ENCODE results near the gene SETD1B.

SETD1B gene

DNA sequence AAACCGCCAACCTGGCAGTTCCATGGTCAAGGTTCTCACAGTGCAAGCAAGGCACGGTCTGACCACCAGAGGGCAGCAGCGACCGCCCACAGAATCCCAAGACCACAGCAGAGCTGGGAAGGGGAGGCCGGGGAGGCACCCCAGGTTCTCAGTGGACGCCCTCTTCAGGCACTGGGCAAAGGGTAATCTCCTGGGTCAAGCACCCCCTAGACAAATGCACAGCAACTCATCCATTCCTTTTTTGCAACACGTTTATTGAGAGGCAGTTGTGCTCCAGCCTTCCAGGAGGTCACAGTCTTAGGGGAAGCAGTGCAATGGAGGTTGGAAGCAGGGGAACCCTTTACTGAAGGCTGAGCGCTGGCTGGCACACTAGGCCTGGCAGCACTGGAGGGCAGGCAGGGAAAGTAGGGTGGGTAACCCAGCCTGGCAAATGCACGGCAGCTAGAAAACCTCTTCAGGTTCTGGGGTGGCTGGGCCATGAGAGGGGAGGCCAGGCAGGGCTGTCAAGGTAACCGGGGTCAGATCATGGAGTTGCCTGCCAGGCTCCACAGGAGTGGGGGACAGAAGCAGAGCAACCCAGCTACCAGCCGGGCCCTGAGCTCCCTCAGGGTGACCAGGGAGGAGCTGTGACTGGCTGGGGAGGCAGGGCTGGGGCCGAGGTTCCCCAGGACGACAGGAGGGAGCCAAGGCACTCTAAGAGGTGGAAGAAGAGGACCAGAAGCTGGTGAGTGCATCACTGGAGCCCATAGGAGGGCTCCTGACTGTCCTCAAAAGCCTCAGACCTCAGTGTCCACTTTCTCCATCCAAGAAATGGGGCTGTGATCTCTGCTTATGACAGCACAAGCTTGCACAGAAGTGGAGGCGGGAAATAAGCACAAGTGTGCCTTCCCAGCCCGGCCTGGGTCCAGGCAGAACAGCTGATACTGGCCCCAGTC is 8.5 kb upstream of the SETD1B start:
- peak; percentile 69 for DNase-seq (ENCODE audit: low read depth)

DNA sequence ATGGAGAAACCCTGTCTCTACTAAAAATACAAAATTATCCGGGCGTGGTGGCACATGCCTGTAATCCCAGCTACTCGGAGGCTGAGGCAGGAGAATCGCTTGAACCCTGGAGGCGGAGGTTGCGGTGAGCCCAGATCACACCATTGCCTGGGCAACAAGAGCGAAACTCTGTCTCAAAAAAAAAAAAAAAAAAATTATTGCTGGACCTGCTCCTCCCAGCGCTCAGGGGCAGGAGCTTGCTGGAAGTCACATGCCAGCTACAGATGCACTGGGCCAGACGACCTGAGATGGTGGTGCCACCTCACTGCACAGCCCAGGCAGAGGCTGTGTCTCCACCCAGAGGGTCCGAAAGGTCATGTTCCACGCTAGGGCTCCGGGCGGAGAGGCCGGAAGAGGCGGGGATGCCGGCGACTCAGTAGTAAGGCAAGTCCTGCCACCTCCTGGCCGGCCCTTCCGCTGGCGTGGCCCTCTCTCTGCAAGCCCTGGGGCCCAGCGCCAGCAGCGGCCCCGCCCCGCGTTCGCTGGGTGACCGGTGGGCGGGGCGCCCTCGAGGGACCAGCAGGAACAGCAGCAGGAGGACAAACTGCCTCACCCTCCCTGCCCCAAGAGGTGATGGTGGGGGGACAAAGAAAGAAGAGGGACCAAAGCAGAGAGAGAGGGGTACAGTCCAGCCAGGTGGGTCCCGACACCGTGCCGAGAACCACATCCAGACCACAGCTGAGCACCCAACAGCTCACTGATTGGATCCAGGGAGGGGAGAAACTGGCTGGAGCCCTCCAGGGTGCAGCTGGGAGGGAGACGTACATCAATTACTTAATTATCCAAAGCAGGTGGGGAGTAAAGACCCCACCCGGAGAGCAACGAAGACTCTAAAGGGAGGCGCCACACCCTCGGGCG is 6.7 kb upstream of the SETD1B start:
- no peak for DNase-seq (ENCODE audit: low read depth)

DNA sequence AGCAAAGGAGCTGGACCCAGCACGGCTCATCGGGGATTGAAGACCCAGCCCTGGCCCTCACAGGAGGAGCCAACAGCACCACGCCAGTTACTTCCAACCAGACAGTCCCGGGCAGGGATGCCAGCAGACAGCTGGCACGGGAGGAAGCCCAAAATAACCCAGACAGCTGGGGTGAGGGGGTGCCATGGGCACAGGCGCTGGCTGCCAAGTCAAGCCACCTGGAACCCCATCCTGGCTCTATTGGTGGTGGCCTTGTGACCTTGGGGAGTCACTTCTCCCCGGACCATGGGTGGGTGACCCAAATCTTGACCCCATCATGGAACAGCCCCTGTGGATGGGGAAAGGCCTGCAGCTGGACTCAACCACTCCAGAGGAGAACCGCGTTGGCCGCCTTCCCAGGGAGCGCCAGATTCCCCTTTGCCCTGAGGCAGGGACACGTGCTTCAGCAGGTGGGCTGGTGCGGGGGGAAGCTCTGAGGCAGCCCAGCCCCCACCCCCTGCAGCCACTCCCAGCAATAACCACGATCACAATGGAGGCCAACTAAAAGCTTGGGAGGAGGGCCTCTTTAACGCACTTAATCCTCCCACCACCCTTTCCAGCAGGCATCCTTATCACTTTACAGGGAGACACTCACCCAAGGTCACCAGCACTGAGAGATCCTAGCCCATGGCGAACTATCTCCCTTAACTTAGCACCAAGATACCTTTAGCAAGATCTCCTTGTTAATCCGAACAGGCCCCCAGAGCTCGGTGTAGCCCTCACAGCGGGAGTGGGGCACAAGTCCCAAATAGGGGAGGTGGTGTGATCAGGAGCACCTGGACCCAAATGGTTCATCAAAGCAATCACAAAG is 5.6 kb upstream of the SETD1B start:
- no peak for DNase-seq (ENCODE audit: low read depth)

DNA sequence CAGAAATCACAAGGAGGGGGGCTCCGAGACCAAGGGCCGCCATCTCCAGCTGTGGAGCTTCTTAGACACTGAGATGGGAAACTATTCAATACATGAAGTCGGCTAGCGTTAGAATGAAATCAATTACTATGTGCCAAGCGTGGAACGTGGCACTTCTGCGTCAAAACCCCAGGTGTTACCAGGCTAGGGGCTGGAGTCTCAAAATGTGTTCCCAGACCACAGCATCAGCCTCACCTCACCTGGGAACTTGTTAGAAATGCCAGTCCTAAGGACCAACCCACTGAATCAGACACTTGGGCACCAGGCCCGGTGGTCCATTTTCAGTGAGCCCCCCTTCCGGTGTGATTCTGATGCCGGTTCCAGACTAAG is 5.0 kb upstream of the SETD1B start:
- DNase-seq (ENCODE audit: low read depth) = no peak

DNA sequence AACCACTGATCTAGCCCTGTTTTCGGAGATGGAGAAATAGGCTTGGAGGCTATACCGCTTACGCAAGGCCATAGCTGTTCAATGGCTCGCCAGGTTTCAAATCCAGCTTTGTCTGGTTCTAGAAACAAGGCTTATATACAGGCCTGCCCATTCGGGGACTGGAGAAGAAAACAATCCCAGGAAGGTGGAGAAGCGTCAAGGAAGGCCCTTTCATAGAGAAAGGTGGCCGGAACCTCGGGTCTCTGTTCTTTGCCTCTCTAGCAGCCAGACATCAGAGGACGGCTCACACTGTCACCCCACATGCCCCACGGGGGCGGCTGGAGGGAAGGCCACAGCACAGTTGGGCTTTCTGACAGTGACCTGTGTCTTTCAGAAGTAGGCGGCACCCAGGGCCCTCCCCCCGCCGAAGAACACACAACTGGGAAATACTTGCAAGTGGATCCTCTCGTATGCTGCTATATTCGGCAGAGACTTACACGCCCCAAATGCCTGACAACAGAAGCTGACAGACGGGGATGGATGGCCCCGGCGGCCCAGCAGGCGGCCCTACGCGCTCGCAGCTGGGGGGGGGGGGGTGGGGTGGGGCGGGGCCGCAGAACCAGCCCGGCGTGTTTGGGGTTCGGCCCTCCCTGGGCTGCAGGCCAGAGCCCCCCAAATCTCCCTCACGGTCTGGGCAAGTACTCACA is 4.5 kb upstream of the SETD1B start:
- no peak for DNase-seq (ENCODE audit: low read depth)

DNA sequence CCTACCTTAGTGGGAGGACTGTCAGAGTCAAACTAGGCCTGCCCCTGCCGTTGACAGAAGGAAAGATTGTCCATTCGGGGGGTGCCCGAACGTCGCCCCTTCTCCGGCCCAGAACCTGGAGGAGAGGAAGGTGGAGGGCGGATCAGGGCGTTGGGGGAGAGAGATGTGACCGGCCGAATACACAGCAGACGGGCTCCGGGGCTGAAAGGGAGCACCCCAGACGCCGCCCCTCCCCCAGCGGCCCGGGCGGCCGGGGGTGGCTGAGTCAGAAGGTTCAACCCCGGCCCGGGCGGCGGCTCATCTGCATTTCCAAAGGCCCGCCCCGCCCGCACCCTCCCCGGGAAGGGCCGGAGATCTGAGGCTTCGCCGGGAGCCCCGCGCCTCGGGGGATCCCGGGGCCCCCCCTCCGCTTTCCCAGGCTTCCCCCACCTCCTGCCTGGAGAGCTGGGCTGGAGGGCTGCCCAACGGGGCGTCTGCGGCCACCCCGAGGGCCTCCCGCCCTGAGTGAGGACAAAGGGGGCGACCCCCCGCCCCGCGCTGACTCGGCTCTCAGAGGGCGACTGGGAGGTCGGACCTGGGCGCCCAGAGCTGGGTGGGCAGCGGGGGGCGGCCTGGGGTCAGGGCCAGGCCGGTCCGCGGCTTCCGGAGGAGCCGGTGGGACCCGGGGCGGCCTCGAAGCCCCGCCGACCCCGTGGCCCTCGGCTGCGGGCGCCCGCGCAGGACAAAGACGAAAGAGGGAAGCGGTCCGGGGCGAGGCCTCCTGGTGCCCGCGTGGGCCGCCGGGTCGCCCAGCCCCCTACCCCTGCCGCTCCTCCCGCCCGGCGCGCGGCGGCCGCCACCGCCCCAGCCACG is 3.7 kb upstream of the SETD1B start:
- peak; percentile 79 for DNase-seq (ENCODE audit: low read depth)

DNA sequence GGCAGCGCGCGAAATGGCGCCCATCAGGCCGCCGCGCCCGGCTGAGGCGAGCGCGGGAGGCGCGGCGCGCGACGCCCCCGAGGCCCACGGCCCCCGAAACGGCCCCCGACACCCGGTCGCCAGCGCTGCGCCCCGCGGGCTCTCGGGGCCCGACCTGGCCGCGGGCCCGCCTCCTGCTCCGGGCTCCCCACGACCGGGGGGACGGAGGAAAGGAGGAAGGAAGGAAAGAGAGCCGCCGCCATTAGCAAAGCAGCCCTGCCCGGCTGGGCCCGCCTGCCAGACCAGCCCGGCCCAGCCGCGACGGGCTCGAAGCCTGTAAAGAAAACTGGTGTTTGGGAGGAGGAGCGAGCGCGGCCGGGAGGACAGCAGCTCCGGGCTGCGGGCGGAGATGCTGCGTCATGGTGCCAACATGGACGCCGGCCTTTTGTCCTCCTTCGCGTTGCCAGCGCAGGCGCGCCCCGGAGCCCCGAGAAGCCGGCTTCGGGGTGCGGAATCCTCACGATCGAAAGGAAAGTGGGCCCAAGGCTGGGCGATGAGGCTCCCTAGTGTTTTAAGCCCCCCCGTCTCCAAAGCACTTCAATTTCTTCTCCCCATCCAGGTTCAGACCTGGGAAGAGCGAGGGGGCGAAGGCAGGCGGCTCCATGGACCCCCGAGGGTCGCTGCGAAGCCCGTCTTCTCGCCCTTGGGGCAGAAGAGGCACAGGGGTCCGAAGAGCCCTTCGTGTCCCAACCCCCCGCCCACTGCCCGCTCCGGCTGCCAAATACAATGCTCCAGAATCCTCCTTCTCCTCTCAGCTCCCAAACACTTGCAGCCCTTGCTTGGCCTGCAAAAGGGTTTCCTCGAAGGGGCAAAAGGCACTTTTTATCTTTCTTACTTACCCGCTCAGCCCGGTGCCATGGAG is 2.9 kb upstream of the SETD1B start:
- DNase-seq (ENCODE audit: low read depth) = no peak

DNA sequence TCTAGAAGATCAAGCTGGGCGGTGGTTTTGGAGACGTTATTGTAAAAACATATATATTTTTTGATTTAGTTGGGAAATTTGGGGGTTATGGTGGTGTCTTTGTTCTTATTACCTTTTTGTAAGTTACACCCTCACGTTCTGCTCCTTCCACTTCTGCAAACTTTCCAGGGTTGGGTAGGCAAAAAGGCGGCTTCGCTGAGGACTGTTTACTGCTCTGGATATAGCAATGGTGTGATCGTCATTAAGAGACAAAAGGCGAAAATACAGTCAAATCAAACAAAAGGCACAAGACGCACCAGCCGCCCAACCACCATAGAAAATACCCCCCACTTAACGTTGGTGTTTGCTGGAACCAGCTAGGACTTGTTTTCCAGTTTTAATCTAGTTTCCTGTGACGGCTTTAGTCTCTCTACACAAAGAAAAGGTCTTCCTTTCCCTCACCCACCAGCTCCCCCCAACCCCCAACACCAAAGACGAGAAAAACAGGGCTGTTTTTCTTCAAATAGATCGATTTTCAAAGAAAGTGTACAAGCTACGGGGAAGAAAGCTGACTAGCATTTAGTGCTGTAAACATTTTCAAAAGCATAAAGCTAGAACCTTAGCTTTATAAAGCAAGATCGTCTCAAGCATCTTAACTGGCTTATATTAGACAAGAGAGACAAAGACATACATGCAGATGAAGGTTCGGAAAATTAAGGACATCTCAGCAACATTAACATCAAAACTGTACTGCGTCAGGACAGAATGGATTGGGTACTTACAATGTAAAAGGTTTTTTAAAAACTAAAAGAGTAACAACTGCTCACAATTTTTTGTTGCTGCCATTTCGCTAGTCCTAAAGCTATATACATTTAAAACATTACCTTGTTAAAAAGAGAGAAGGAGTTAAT is 2.0 kb upstream of the SETD1B start:
- no peak for DNase-seq (ENCODE audit: low read depth)

DNA sequence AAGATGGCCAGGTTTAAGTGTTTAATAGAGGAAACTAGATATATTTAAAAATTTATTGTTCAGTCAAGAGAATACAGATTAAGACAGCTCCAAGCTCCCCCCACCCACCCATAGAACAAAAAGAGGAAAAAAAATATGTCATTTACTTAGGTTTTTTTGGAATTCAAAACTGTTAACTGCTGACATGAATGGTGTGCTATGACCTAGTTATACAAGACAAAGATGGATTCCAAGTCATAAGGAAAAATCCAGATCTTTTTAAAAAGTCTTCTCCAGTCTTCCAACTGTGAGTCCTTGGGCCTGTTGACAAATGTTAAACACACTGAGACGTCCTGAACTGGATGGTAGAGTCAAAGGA is 1.3 kb upstream of the SETD1B start:
- no peak for DNase-seq (ENCODE audit: low read depth)

DNA sequence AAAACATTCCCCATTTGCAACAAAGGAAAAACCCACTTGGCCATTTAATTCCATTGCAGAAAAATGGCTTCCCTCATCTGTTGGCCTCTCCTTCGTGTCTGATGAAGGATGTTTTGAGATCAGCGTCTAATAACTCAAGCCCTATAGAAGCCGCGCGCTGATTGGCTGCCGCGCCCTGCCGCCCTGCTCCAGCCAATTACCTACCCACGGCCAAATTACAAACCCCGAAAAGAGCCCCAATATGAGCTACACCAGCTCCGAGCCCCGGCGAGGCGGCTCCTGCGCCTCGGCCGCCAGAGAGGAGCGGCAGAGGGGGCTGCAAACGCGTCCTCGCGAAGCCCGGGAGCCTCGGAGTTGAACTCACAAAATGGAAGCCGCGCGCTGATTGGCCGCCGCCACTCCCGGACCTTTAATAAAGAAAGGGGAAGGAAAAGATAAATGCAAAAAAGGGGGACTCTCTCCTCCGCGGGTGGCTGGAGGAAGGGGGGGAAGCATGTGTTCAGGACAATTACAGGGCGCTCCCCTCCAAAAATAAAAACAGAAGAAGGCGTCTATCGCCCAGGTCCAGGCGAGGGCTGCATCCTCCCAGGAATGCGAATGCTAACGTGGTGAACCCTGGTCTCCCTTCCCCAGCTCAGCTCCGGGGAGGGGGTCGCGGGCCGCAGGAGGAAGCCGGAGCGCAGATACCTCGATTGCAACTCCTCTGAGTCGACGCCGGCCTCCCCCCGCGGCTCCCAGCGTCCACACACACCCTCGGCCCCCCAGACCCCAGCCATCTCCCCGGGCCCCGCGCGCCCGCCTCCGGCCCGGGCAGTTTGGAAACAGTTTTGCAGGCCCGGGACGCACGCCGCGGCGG is 738 bp upstream of the SETD1B start:
- peak; percentile 79 for DNase-seq (ENCODE audit: low read depth)

DNA sequence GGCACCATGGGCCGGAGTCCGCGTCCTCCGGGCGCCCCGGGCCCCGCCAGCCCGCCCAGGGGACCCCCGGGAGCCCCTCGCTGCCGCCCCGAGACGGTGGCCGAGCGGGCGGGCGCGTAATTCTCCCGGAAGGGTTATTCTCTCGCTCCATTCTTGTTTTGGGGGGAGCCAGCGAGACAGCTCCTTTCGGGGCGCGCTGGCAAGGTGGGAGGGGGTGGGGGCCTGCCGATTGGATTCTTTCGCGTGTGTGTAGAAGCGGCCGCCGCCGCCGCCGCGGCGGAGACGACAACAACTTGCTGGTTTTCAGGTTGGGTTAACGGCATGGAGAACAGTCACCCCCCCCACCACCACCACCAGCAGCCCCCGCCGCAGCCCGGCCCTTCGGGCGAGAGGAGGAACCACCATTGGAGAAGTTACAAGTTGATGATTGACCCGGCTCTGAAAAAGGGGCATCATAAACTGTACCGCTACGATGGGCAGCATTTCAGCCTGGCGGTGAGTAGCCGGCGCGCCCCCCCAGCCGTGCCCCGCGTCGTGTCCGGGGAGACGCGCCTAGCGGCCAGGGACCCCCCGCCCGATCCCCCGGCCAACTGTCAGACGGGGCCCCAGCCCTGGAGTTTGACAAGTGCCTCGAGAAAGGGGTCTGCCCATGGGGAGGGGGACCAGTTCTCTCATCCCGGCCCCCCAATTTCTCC is 755 bp downstream of the SETD1B start:
- no peak for DNase-seq (ENCODE audit: low read depth)

DNA sequence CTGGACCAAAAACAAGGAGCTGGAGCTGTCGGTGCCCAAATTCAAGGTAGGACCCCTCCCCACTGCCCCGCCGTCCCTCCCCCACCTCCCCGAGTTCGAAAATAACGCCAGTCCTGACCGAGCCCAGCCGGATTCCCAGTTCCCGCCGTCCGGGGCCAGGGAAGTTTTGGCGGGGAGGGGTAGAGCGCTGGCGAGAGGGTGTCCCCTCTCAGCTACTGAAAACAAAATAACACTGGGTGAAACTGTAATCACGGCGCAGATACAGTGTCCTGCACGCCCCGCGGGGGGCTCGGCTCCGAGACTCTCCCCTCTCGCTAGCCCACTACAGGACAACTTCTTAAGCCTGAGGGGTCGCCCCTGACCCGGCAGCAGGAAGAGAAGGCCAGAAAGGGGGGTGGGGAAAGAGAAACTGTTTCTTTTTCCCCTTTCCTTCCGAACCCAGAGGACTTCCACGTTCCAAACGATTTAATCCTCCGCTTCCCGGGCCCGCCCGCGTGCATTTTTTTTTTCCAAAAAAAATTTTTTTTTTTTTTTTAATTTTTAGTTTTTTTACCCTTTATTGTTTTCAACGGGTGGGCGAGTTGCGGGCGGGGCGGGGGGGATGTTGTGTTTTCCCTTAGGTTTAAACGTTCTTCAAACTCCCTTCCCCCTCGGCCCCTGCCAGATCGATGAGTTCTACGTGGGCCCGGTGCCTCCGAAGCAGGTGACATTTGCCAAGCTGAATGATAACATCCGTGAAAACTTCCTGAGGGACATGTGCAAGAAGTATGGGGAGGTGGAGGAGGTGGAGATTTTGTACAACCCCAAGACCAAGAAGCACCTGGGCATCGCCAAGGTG is 1.6 kb downstream of the SETD1B start:
- no peak for DNase-seq (ENCODE audit: low read depth)

DNA sequence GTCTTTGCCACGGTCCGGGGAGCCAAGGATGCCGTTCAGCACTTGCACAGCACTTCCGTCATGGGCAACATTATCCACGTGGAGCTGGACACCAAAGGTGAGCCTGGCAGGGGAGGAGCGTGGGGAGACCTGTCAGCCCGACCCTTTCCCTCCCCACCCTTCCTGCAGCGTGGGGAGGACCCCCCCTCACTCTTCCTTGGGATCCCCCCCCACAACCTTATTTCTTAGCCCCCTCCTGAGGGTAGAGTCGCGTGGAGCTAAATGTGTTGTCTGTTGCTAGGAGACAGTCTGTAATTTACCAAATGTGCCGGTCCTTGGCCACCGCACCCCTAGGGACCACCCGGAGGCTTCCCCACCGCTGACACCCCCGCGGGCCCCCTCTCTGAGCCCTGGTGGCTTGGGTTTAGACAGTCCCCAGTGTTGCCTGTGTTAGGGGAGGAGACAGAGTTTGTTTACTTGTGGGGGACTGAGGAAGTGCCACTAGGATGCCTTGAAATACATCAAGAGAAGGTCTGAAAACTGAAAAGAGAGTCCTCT is 2.3 kb downstream of the SETD1B start:
- no peak for DNase-seq (ENCODE audit: low read depth)

DNA sequence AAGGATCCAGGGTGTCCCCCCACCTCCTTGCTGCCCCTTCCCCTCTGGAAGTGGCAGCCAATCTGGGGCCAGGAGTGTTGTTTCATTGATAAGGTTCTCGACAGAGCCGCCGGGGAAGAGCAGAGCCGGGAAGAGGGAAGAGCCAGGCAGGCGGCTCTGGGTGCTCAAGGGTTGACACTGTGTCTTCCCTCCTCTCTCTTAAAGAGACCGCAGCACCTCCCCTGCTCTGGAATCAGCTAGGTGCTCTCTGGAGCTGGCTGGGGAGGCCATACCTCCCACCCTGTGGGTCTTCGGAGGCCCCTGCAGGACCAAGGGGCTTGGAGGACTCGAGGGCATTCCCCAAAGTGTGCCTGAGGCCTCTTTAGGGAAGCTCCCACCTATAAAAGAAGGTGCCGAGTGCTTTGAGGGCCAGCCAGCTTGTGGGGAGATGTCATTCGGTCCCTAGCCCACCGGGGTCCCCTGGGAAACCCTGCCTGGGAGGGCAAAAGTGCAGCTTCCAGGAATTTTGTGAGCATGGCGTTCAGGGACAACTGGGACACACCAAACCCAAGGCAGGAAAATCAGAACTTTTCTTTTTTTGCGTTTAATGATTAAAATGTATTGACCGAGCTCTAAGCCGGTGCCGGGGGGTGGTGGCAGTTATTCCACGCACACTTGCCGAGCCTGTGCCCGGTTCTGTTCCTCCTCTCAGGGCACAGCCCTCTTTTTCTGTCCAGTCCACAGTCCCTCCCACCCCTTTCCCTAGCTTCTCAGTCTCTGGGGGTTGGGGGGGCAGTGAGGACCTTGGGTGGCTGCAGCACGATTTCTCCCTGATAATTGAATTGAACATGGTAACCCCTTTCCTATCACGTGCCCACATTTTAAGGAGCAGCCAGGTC is 3.0 kb downstream of the SETD1B start:
- DNase-seq (ENCODE audit: low read depth) = no peak

Measured in stimulated activated CD8-positive, alpha-beta memory T cell treated with anti-CD3 and anti-CD28 coated beads, Interleukin-4, amount 100 ng/mL, for 24 hours (primary cell).